HepG2 (cell line): Measurements from ENCODE around the gene PLCB2. TPM values are rescaled to one million over a fixed set of nuclear protein-coding genes. Genes with fewer than 3 reads are reported as not detected.

Source experiments
- ATAC-seq: fragments of 200-7000 bp; cut with Tn5 transposase; 3 replicates; pipeline ENCODE4 v1.9.1; 2020; ENCODE audit warnings: mild to moderate bottlenecking, moderate library complexity
- BruUV-seq: library from RNA; stranded (reverse); fragments of 400-500 nt; replicated peaks from 2 replicates; lab custom pipeline; 2021; lab: Mats Ljungman, UMichigan
- CTCF ChIA-PET: fragments of 300-600 bp; formaldehyde crosslinking; extraction: SDS; loops from one replicate; lab custom pipeline; 2021; ENCODE audit warnings: low total read pairs, inconsistent platforms, low intra/inter-chr PET ratio; lab: Yijun Ruan, JAX
- POLR2A ChIA-PET: fragments of 350-600 bp; sonication (Branson Sonifier 250); formaldehyde crosslinking; loops from one replicate; lab custom pipeline; 2020; ENCODE audit warnings: antibody characterized with exemption, inconsistent platforms; lab: Yijun Ruan, JAX
- DNase-seq: peaks from one replicate; pipeline ENCODE4 v3.0.0-alpha.2; 2015; ENCODE audit warnings: low spot score
- FAIRE-seq: peaks from 3 replicates; lab custom pipeline; 2011; peaks lifted over from hg19 to GRCh38; lab: Jason Lieb, UNC
- H2AFZ ChIP-seq: one replicate; pipeline ENCODE4 v1.6.1; 2011; ENCODE audit warnings: low read length, inconsistent platforms
- H3K27ac ChIP-seq: fragments of 300-600 bp; 3 replicates; pipeline ENCODE4 v1.8.0; 2011; ENCODE audit warnings: mixed run types, mild to moderate bottlenecking, mixed read lengths, low read length, inconsistent platforms; ENCODE audit not compliant: insufficient read depth; ENCODE audit errors: extremely low read length
- H3K27me3 ChIP-seq, 2 experiments: fragments of 200-600 bp in 1 of 2; 2 replicates in 1 of 2; 3 replicates in 1 of 2; pipeline versions ENCODE4 v1.6.0 to v1.8.0; 2011; ENCODE audit warnings: low read length in 2 of 2, mild to moderate bottlenecking in 2 of 2, moderate library complexity in 2 of 2, inconsistent platforms in 1 of 2; ENCODE audit not compliant: insufficient read depth in 2 of 2, control insufficient read depth in 1 of 2
- H3K36me3 ChIP-seq, 2 experiments: fragments of 200-600 bp in 1 of 2; replicated peaks in 1 of 2; 2 replicates in 1 of 2; 3 replicates in 1 of 2; pipeline versions ENCODE4 v1.5.1 to v1.8.0; 2011; ENCODE audit warnings: low read length in 2 of 2, inconsistent platforms in 1 of 2; ENCODE audit not compliant: insufficient read depth in 2 of 2, control insufficient read depth in 1 of 2
- H3K4me1 ChIP-seq: 2 replicates; pipeline ENCODE4 v1.5.1; 2012; ENCODE audit warnings: low read length, inconsistent platforms; ENCODE audit not compliant: insufficient read depth
- H3K4me2 ChIP-seq: 2 replicates; pipeline ENCODE4 v1.6.0; 2011; ENCODE audit warnings: low read depth, low read length, inconsistent platforms
- H3K4me3 ChIP-seq, 3 experiments: fragments of 200-600 bp in 1 of 3; sonication (generic), shearing (Covaris generic) in 1 of 3; replicated peaks in 1 of 3; 2 replicates each; pipeline ENCODE4 v1.5.1; 2011 to 2016; ENCODE audit warnings: low read length in 3 of 3, inconsistent platforms in 2 of 3, low read depth in 2 of 3, mild to moderate bottlenecking in 2 of 3, control low read depth in 1 of 3, mixed read lengths in 1 of 3; ENCODE audit not compliant: insufficient read depth in 1 of 3
- H3K79me2 ChIP-seq: one replicate; pipeline ENCODE4 v1.6.1; 2011; ENCODE audit warnings: low read length, inconsistent platforms; ENCODE audit not compliant: insufficient read depth
- H3K9ac ChIP-seq: 2 replicates; pipeline ENCODE4 v1.6.0; 2011; ENCODE audit warnings: mild to moderate bottlenecking, low read depth, low read length, inconsistent platforms; ENCODE audit not compliant: insufficient read depth
- H3K9me3 ChIP-seq: 2 replicates; pipeline ENCODE4 v1.5.1; 2012; ENCODE audit warnings: mild to moderate bottlenecking, low read length
- H4K20me1 ChIP-seq: 2 replicates; pipeline ENCODE4 v1.6.0; 2011; ENCODE audit warnings: inconsistent platforms, mild to moderate bottlenecking, low read length, moderate library complexity; ENCODE audit not compliant: insufficient read depth
- HDAC2 ChIP-seq: sonication (generic); formaldehyde crosslinking; IDR thresholded peaks from 2 replicates; pipeline ENCODE4 v1.4.0; 2020; ENCODE audit warnings: missing genetic modification reagents
- MED13 ChIP-seq: sonication (generic); formaldehyde crosslinking; IDR thresholded peaks from 2 replicates; pipeline ENCODE4 v1.5.0; 2020; ENCODE audit warnings: missing genetic modification reagents
- MEF2D ChIP-seq: sonication (generic); formaldehyde crosslinking; IDR thresholded peaks from 2 replicates; pipeline ENCODE4 v1.5.1; 2020; ENCODE audit warnings: mild to moderate bottlenecking, missing genetic modification reagents
- SAP130 ChIP-seq: IDR thresholded peaks from 2 replicates; pipeline ENCODE4 v1.6.1; 2016; ENCODE audit warnings: low read depth
- SMARCE1 ChIP-seq: fragments of 450-650 bp; IDR thresholded peaks from 2 replicates; pipeline ENCODE4 v1.6.1; 2017; ENCODE audit warnings: borderline replicate concordance
- ZNF224 ChIP-seq: sonication (generic); formaldehyde crosslinking; IDR thresholded peaks from 2 replicates; pipeline ENCODE4 v1.5.0; 2020; ENCODE audit warnings: mild to moderate bottlenecking, missing genetic modification reagents
- ZNF354B ChIP-seq: sonication (generic); formaldehyde crosslinking; IDR thresholded peaks from 2 replicates; pipeline ENCODE4 v1.8.0; 2022; ENCODE audit warnings: mild to moderate bottlenecking, missing genetic modification reagents
- ZNF570 ChIP-seq: sonication (generic); formaldehyde crosslinking; IDR thresholded peaks from 2 replicates; pipeline ENCODE4 v1.4.0; 2020; ENCODE audit warnings: mild to moderate bottlenecking, missing genetic modification reagents, borderline replicate concordance
- WGBS: methylation state at CpG from one replicate; pipeline ENCODE4 v1.1.6; 2017; ENCODE audit warnings: low lambda C conversion rate; 5-methylcytosine and 5-hydroxymethylcytosine counted together
- in situ Hi-C: cut with HindIII; loops from 2 replicates; pipeline ENCODE4 v1.10.0; 2017; ENCODE audit warnings: low pct_unique_long_range_greater_than_20kb; ENCODE audit not compliant: extremely low pct_ligation_motif_present
- intact Hi-C: fragments of 100-400 bp; cut with micrococcal nuclease; formaldehyde crosslinking; loops from one replicate; pipeline ENCODE4 v1.10.0; 2022; ENCODE audit not compliant: unreplicated experiment
- polyA plus RNA-seq, 8 experiments: library from polyadenylated mRNA; depleted of rRNA in 3 of 8; stranded (reverse) in 7 of 8; unstranded in 1 of 8; fragments of >200 nt; fragmentation: Illumina TruSeq in 4 of 8; extraction: Trizol in 4 of 8; gene quantifications; 2 replicates each; pipeline versions ENCODE4 v1.2.1 to v1.2.3, GENCODE V29; 2011 to 2016; ENCODE audit warnings: low read depth in 4 of 8, missing spikeins in 1 of 8, mixed read lengths in 1 of 8; ENCODE audit not compliant: insufficient read depth in 1 of 8
- total RNA-seq, 5 experiments: library from RNA; depleted of rRNA; stranded (reverse); fragments of >200 nt; fragmentation: Illumina TruSeq; extraction: Trizol; gene quantifications; 2 replicates each; pipeline ENCODE4 v1.2.3, GENCODE V29; 2016; ENCODE audit warnings: low read depth in 1 of 5
- TF ChIP-seq, protein P1 (sequence below): sonication (generic); formaldehyde crosslinking; IDR thresholded peaks from 2 replicates; pipeline ENCODE4 v1.4.0; 2020; ENCODE audit warnings: low read depth, mild to moderate bottlenecking, missing genetic modification reagents
- TF ChIP-seq, protein P2 (sequence below): sonication (generic); formaldehyde crosslinking; IDR thresholded peaks from 2 replicates; pipeline ENCODE4 v1.8.0; 2022; ENCODE audit warnings: mild to moderate bottlenecking, missing genetic modification reagents, borderline replicate concordance
- TF ChIP-seq, protein P3 (sequence below): sonication (generic); formaldehyde crosslinking; IDR thresholded peaks from 2 replicates; pipeline ENCODE4 v1.4.0; 2020; ENCODE audit warnings: missing genetic modification reagents, borderline replicate concordance
- TF ChIP-seq, protein P4 (sequence below): sonication (generic); formaldehyde crosslinking; IDR thresholded peaks from 2 replicates; pipeline ENCODE4 v1.4.0; 2020; ENCODE audit warnings: missing genetic modification reagents; ENCODE audit errors: not compliant biosample characterization
- TF ChIP-seq, protein P5 (sequence below): IDR thresholded peaks from 2 replicates; pipeline ENCODE4 v1.6.1; 2018; ENCODE audit warnings: missing genetic modification reagents

PLCB2 gene
- total and polyA plus RNA-seq, 2 of the 13 experiments (the other 11 are each of a cell fraction or from before 2014, with no cell fraction given), result 0.11 TPM; not detected in 1

DNA sequence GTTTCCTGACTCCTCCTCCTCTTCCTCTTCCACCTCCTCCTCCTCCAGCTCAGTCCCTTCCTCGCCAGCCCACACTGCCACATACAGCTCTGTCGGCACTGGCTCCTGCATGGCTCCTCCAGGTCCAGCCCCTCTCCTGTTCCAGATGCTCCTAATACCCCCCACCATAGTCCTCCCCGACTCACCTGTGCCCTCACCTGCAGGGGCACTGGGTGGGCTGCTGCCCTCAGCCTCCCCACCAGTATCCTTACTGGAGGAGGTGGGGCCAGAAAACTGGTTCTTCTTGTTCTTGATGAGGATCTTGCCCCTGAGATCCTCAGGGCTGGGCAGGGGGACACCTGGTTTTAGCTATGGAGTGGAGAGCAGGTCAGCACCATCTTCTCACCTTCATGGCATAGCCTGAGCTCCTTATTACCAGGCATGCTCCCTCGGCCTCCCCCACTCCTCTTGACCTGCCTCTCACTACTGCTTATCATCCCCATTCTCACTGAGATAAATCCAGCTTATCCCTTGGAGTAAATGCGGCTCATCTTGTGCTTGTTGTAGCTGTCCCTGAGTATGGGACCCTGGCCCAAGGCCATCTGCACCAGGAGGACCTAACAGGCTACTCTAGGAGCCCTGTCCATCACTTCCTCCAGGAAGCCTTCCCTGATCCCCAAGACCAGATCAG lies 11.0 kb downstream of the PLCB2 start (continued):
- TF ChIP-seq, protein P1, sequence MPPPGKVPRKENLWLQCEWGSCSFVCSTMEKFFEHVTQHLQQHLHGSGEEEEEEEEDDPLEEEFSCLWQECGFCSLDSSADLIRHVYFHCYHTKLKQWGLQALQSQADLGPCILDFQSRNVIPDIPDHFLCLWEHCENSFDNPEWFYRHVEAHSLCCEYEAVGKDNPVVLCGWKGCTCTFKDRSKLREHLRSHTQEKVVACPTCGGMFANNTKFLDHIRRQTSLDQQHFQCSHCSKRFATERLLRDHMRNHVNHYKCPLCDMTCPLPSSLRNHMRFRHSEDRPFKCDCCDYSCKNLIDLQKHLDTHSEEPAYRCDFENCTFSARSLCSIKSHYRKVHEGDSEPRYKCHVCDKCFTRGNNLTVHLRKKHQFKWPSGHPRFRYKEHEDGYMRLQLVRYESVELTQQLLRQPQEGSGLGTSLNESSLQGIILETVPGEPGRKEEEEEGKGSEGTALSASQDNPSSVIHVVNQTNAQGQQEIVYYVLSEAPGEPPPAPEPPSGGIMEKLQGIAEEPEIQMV, result no peak
- TF ChIP-seq MED13 (CRISPR knock-in tag) (no peak), ZNF354B (CRISPR knock-in tag) (no peak)

DNA sequence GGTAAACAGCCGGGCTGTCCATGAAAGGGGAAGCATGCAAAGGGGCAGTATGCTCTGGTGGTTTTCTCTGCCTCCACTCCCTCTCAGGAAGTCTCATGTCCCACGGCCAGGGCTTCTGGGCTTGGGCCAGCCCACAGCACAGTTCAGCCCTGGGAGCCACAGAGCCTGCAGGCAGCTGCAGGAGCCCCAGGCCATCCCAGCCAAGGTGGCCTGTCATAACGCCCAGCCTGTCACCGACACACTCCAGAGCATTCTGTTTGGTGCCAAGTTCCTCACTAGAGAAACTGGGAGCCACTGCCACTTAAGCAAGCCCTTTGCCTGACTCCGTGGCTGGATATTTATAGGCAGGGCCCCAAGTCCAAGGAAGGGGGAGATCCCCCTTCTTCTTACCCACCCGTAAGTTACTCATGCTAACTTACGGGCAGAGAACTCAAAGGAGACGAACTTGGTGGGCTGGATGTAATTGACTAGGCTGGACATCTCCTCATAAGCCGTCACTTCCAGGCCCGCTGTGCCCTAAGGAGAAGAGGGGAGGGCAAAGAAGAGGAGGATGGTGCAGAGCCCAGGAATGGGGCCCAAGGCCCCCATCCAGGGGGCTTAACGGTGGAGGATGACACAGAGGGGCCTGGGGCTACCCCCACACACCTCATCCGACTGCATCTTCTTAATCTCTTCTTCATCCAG lies 11.7 kb downstream of the PLCB2 start:
- in situ Hi-C loops (no loop called here), intact Hi-C loops (no loop called here)
- ChIA-PET CTCF (no interaction called here), POLR2A (interaction anchor here (1.5 kb wide), 1 partner anchor 27 kb away, joined by 3 read pairs; no protein-coding TSS in a partner anchor)
- WGBS, result 16% methylated on average over 8 of the region's 12 CpGs
- no peak overlapping the region for H2AFZ ChIP-seq
- H3K4me3 ChIP-seq, result no peak overlapping the region
- no peak for ATAC-seq
- no peak overlapping the region for H3K9ac ChIP-seq
- no peak overlapping the region for H3K4me2 ChIP-seq
- no TSS peak for BruUV-seq
- H3K9me3 ChIP-seq, result no peaks in the 10 kb centered on the region
- H3K4me1 ChIP-seq, result peaks cover 8% of the 10 kb centered on the region; the same call in 1 of the 2 replicates
- FAIRE-seq, result no peak
- no peak overlapping the region for H3K27ac ChIP-seq
- H4K20me1 ChIP-seq, result no peaks in the 10 kb centered on the region
- no peaks in the 10 kb centered on the region for H3K36me3 ChIP-seq
- no peaks in the 10 kb centered on the region for H3K79me2 ChIP-seq
- no peak for DNase-seq
- H3K27me3 ChIP-seq, result peaks cover 20 to 92% of the 10 kb centered on the region in 2 experiments
- TF ChIP-seq ZNF224 (CRISPR knock-in tag) (no peak), SAP130 (no peak), SMARCE1 (no peak), ZNF570 (no peak), MEF2D (no peak), HDAC2 (CRISPR knock-in tag) (no peak)
- TF ChIP-seq, protein P2, sequence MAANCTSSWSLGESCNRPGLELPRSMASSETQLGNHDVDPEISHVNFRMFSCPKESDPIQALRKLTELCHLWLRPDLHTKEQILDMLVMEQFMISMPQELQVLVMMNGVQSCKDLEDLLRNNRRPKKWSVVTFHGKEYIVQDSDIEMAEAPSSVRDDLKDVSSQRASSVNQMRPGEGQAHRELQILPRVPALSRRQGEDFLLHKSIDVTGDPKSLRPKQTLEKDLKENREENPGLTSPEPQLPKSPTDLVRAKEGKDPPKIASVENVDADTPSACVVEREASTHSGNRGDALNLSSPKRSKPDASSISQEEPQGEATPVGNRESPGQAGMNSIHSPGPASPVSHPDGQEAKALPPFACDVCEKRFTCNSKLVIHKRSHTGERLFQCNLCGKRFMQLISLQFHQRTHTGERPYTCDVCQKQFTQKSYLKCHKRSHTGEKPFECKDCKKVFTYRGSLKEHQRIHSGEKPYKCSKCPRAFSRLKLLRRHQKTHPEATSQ, result no peak
- TF ChIP-seq, protein P3, sequence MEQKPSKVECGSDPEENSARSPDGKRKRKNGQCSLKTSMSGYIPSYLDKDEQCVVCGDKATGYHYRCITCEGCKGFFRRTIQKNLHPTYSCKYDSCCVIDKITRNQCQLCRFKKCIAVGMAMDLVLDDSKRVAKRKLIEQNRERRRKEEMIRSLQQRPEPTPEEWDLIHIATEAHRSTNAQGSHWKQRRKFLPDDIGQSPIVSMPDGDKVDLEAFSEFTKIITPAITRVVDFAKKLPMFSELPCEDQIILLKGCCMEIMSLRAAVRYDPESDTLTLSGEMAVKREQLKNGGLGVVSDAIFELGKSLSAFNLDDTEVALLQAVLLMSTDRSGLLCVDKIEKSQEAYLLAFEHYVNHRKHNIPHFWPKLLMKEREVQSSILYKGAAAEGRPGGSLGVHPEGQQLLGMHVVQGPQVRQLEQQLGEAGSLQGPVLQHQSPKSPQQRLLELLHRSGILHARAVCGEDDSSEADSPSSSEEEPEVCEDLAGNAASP (CRISPR knock-in tag), result no peak
- TF ChIP-seq, protein P4, sequence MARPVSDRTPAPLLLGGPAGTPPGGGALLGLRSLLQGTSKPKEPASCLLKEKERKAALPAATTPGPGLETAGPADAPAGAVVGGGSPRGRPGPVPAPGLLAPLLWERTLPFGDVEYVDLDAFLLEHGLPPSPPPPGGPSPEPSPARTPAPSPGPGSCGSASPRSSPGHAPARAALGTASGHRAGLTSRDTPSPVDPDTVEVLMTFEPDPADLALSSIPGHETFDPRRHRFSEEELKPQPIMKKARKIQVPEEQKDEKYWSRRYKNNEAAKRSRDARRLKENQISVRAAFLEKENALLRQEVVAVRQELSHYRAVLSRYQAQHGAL (CRISPR knock-in tag), result no peak
- TF ChIP-seq, protein P5, sequence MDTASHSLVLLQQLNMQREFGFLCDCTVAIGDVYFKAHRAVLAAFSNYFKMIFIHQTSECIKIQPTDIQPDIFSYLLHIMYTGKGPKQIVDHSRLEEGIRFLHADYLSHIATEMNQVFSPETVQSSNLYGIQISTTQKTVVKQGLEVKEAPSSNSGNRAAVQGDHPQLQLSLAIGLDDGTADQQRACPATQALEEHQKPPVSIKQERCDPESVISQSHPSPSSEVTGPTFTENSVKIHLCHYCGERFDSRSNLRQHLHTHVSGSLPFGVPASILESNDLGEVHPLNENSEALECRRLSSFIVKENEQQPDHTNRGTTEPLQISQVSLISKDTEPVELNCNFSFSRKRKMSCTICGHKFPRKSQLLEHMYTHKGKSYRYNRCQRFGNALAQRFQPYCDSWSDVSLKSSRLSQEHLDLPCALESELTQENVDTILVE (CRISPR knock-in tag), result no peak
